ENCODE data around the gene UGT1A7.

The UGT1A7 gene

GRCh38 chr2:233764761-233765160 lies 83.1 kb downstream of the UGT1A7 start:
- DNase-seq, result no peak

DNA sequence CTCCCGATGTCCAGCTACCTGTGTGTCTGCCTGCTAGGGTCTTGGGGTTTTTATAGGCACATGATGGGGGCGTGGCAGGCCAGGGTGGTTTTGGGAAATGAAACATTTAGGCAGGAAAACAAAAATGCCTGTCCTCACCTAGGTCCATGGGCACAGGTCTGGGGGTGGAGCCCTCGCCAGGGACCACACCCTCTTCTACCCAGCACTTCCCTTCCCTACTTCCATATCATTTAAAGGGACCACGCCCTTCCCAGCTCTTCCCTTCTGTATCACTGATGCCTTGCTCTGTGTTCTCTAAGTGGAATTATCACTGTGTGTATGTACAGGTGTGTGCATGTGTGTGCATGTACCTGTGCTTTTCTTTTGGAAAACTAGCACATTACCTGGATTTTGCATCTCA lies 84.7 kb downstream of the UGT1A7 start:
- DNase-seq, result no peak

GRCh38 chr2:233768076-233768475 lies 86.4 kb downstream of the UGT1A7 start:
- DNase-seq, result no peak

DNA sequence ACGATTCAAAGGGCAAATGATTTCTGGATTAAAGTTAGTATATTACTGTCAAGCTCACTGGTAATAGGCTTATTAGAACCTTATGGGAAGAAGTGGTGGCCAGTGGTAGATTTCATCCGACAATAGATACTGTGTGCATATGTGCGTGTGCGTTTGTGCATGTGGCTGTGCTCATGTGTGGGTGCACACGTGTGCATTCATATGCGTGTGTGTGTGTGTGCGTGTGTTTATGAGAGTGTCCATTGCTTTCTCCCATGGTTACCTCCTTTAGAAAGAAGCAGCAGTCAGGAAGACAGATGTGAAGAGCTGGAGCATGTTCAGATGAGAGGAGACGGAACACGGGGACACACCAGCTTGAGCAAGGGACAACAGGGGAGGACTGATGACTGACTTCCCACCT lies 87.6 kb downstream of the UGT1A7 start:
- no peak for DNase-seq

DNA sequence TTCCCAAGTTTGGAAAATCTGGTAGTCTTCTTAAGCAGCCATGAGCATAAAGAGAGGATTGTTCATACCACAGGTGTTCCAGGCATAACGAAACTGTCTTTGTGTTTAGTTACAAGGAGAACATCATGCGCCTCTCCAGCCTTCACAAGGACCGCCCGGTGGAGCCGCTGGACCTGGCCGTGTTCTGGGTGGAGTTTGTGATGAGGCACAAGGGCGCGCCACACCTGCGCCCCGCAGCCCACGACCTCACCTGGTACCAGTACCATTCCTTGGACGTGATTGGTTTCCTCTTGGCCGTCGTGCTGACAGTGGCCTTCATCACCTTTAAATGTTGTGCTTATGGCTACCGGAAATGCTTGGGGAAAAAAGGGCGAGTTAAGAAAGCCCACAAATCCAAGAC lies 90.5 kb downstream of the UGT1A7 start:
- DNase-seq, result no peak

DNA sequence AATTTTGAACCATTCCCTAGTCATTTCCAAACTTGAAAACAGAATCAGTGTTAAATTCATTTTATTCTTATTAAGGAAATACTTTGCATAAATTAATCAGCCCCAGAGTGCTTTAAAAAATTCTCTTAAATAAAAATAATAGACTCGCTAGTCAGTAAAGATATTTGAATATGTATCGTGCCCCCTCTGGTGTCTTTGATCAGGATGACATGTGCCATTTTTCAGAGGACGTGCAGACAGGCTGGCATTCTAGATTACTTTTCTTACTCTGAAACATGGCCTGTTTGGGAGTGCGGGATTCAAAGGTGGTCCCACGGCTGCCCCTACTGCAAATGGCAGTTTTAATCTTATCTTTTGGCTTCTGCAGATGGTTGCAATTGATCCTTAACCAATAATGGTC lies 90.9 kb downstream of the UGT1A7 start:
- no peak for DNase-seq

- no peak for DNase-seq
Observed at GRCh38 chr2:233773854-233774253, 92.2 kb downstream of the UGT1A7 start.

DNA sequence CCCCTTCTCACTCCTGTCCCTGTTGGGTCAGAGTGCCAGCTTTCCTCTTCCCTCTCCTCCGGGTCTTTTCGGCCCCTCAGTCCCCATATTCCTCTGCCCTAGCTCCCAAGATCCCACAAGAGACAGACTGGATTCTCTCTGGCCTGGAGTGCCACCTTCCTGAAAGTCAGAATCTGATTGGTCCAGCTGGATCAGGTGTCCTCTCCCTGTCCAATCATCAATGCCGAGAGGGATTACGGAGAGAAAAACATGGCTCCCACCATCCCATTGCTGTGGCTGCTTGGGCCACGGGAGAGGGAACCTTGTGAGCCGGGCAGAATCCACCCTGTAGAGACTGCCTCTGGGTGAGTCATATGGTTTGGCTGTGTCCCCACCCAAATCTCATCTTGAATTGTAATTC lies 93.7 kb downstream of the UGT1A7 start:
- no peak for DNase-seq

DNA sequence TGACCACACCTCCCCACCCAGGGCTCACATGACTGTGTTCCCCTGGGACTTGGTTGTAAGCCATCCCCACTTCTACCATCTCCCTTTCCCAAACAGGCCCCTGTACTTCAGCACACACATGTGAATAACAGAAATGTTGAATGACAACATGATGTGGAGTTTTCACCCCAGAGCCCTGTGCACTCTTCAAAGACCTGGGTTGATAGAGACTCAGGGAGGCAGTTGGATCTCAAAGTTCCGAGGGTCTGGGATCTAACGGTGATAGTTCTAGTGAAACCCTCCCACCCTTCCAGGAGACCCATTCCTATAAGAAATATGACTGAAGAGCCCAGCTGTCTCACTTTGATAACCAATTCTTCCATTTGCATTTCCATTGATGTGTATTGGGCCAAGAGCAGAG lies 96.3 kb downstream of the UGT1A7 start, which contains the start of gene MROH2A:
TSS of gene MROH2A (plus strand) at position 301 of the 400 bp plus-strand sequence. CDS start 1,029 bp downstream, outside the sequence.
- DNase-seq, result no peak

- no peak for DNase-seq
Observed at GRCh38 chr2:233779722-233780121, 98.0 kb downstream of the UGT1A7 start.

- DNase-seq, result no peak
Observed at GRCh38 chr2:233780771-233781170, 99.1 kb downstream of the UGT1A7 start.

- no peak for DNase-seq
Observed at GRCh38 chr2:233789554-233789953, 107.9 kb downstream of the UGT1A7 start.

DNA sequence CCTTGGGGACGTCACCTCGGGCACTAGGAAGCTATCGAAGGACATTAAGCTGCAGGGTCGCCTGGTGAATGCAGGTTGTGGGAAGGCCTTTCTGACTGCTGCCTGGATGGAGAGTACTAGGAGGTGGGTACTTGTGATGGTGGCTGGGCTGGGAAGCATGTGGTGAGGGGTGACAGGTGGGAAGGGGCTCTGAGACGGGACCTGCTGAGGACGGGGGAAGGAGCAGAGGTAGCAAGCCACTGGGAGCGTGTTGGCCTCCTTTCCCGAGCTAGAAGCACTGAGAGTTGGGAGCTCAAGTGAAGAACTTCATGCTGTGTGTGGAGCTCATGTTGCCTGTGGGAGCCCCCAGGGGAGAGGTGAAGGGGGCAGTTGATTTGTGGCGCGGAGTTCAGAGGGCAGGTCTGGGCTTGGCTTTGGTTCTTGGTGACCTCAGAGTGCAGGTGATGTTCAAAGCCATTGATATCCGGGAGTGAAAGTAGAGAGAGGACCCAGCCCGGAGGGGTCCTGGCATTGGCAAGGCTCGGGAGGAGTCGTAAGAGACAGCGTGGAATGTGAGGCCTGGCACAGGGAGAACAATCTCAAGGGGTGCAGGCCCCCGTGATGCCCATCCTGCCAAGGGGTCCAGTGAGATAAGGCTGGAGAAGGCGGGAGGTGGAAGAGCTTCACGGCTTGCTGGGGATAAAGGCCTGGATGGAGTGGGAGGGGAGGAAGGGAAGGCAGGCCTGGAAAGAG lies 109.6 kb downstream of the UGT1A7 start:
- no peak for DNase-seq

GRCh38 chr2:233791883-233792329 lies 110.2 kb downstream of the UGT1A7 start:
- DNase-seq, result no peak

DNA sequence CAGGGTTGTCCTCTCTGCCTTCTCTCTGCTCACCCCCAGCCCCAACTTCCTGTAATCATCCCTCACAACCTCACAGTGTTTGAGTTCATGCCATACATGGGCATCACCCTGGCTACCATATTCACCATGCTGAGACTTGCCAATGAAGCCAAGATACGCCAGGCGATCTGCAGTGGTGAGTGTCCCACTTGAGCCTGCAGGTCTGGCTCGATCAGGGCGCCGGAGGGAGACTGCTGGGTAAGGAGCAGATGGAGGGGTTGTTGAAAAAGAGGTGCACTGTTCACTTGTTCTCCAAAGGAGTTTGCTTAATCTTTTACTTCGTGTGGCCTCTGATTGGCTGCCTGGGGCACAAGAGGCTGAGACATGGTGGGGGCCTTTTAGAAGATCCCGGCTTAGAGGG lies 111.0 kb downstream of the UGT1A7 start:
- no peak for DNase-seq

- DNase-seq, result no peak
Observed at GRCh38 chr2:233793465-233794127, 111.9 kb downstream of the UGT1A7 start.

- no peak for DNase-seq
Observed at GRCh38 chr2:233794128-233794658, 112.5 kb downstream of the UGT1A7 start.

DNA sequence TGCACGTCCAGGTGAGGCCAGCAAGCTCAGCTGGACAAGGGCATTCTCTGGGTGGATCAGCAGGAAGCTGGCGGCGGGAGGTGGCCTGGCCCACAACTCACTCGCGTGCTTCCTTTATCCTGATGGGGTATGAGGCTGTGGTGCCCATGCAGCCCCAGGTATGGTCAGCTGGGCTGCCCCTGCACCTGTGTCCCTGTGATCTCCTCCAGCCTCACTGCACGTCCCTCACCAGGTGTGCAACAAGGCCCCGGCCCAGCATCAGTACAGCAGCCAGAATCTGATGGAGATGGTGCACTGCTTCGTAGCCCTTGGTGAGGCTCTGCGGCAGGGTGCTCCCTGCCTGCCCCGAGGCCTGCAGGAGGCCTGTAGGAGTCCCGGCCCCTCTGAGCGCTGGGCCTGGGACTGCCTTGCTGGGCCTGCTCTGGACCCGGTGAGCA lies 114.1 kb downstream of the UGT1A7 start:
- DNase-seq, result no peak

- no peak for DNase-seq
Observed at GRCh38 chr2:233796254-233796653, 114.6 kb downstream of the UGT1A7 start.

DNA sequence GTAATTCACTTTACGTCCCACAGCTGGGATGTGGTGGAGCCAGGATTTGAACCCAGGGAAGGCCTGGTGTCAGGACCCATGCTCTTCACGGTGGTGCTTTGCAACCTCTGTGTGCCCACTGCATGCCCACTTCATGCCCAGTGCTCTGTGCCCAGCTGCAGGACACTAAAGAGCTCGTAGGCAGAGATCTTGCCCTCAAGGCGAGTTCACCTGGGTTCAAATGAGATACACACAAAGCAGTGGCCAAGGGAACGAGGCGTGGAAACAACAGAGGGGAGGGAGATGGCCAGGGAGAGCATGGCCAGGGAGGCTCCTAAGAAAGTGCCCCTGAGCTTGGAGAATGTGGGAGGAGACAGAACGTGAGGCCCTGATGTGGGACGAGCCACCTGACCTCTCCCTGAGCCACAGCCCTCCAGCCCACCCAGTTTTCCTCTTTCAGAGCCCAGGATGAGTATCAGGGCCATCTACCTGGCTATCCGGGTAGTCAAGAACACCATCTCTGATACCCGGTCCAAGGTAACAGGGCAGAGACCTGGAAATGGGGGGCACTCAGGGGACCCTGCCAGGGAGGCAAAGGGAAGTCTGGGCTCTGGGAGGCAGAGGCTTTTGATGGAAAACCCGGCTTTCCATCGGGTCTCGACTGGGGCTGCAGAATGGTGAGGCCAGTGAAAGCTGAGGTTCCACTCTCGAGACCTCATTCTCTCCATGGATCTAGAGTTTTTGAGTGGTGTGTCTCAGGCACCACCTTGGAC lies 116.8 kb downstream of the UGT1A7 start:
- no peak for DNase-seq

DNA sequence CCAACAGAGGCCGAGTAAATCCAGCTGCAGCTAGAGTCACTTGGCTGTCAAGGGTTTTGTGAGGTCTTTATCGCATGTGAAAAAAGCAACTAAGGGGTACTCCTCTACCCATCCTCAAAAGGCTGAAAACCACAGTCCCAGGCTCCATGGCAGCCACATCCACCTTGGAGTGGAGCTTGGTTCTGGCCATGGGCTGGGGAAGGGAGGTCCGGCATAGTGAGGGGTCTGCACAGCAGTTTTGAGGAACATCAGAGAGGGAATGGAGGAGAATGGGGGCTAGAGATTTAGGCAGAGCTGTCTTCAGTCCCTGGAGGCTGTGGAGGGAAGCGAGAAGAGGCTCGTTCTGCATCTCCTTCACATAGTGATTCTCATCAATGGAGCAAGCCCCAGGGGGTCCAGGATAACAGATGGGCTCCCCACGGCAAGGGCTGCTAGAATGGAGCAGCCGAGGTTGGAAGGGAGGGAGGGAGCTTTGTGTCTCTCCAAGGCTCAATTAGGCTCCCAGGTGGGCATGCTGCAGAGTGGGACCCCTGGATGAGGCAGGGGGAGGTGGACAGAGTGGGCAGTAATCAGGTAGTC lies 117.5 kb downstream of the UGT1A7 start:
- no peak for DNase-seq

GRCh38 chr2:233799716-233800115 lies 118.0 kb downstream of the UGT1A7 start:
- no peak for DNase-seq

DNA sequence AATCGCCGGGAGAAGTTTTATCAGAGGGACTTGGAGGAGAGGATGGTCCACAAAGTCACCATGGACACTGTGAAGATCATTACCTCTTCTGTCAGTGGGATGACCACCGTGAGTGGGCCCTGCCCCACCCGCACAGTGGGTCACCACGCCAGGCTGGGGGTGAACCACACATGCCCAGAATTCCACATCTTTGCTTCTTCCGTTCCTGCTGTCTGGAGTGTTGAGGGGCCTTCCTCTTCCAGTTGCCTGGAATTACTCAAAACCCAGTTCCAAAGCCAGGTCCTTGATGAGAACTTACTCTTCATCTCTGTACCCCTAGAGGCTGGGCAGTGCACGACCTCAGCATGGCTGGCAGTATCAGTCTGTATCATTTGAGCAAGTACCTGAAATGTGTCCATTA lies 118.5 kb downstream of the UGT1A7 start:
- no peak for DNase-seq
